K562 (cell line): Measurements from ENCODE around the gene GP1BB. TPM values are rescaled to one million over a fixed set of nuclear protein-coding genes. Genes with fewer than 3 reads are reported as not detected.

Experiments
- AFF4 ChIP-seq: sonication (generic); formaldehyde crosslinking; IDR thresholded peaks from 2 replicates; pipeline ENCODE4 v1.8.0; 2023; ENCODE audit warnings: mild to moderate bottlenecking, missing genetic modification reagents
- ARHGAP35 ChIP-seq: fragments of 450-650 bp; IDR thresholded peaks from 2 replicates; pipeline ENCODE4 v1.6.1; 2018; ENCODE audit not compliant: partially characterized antibody
- CTBP1 ChIP-seq: fragments of 450-650 bp; IDR thresholded peaks from 2 replicates; pipeline ENCODE4 v1.6.1; 2016; ENCODE audit warnings: borderline replicate concordance
- DPF2 ChIP-seq: fragments of 450-650 bp; IDR thresholded peaks from 2 replicates; pipeline ENCODE4 v1.6.1; 2016
- E2F1 ChIP-seq: sonication (generic); formaldehyde crosslinking; IDR thresholded peaks from 2 replicates; pipeline ENCODE4 v1.8.1; 2023; ENCODE audit warnings: mild to moderate bottlenecking, missing genetic modification reagents, moderate library complexity
- FIP1L1 ChIP-seq: fragments of 200-400 bp; formaldehyde crosslinking; IDR thresholded peaks from 2 replicates; pipeline ENCODE4 v1.6.1; 2018; ENCODE audit warnings: mild to moderate bottlenecking, low read depth, low read length; ENCODE audit not compliant: poor library complexity, severe bottlenecking
- LCOR ChIP-seq: sonication (generic); formaldehyde crosslinking; IDR thresholded peaks from 2 replicates; pipeline ENCODE4 v1.8.0; 2022; ENCODE audit warnings: mild to moderate bottlenecking, missing genetic modification reagents
- MAFK ChIP-seq: IDR thresholded peaks from 2 replicates; pipeline ENCODE4 v1.6.1; 2011; ENCODE audit warnings: low read length, improper control_type of control experiment
- NRF1 ChIP-seq, 2 experiments: fragments of 450-650 bp; IDR thresholded peaks in 1 of 2; conservative IDR thresholded peaks in 1 of 2; 2 replicates each; pipeline ENCODE4 v1.6.1; 2014; ENCODE audit warnings: mild to moderate bottlenecking in 2 of 2
- RFX5 ChIP-seq: IDR thresholded peaks from 2 replicates; pipeline ENCODE4 v1.6.1; 2011; ENCODE audit warnings: low read depth, mild to moderate bottlenecking, improper control_type of control experiment, low read length
- THRA ChIP-seq: fragments of 450-650 bp; IDR thresholded peaks from 2 replicates; pipeline ENCODE4 v1.6.1; 2017; ENCODE audit warnings: mild to moderate bottlenecking, moderate library complexity
- U2AF2 ChIP-seq: fragments of 200-400 bp; formaldehyde crosslinking; optimal IDR thresholded peaks from 2 replicates; pipeline ENCODE3; 2017; ENCODE audit warnings: low read depth, mild to moderate bottlenecking, low read length
- polyA plus RNA-seq, 8 experiments: library from polyadenylated mRNA; depleted of rRNA in 4 of 8; stranded (reverse) in 5 of 8; unstranded in 3 of 8; fragments of >200 nt; fragmentation: Nextera tagmentation in 2 of 8; fragmentation: Illumina TruSeq in 1 of 8; extraction: Ambion mirVana in 2 of 8; extraction: Trizol in 1 of 8; gene quantifications; 2 replicates each; pipeline versions ENCODE4 v1.2.1 to v1.2.3, GENCODE V29; 2011 to 2014; ENCODE audit warnings: inconsistent platforms in 1 of 8, missing spikeins in 1 of 8
- total RNA-seq, 7 experiments: library from RNA; depleted of rRNA in 6 of 7; stranded (reverse); fragments of >200 nt in 6 of 7; fragmentation: Illumina TruSeq in 2 of 7; extraction: Trizol in 2 of 7; gene quantifications; 2 replicates each; pipeline versions ENCODE4 v1.2.1 to v1.2.3, GENCODE V29; 2011 to 2021; ENCODE audit warnings: low replicate concordance in 1 of 7
- TF ChIP-seq, protein P1 (sequence below): fragments of 250-450 bp; sonication (Bioruptor Pico); IDR thresholded peaks from 2 replicates; pipeline ENCODE4 v1.9.0; 2021; ENCODE audit warnings: mild to moderate bottlenecking, inconsistent platforms
- TF ChIP-seq, protein P2 (sequence below): fragments of 450-650 bp; IDR thresholded peaks from 2 replicates; pipeline ENCODE4 v1.6.1; 2016; ENCODE audit warnings: antibody characterized with exemption
- TF ChIP-seq, protein P3 (sequence below): sonication (generic); formaldehyde crosslinking; IDR thresholded peaks from 2 replicates; pipeline ENCODE4 v1.8.1; 2023; ENCODE audit warnings: mild to moderate bottlenecking, missing genetic modification reagents

GP1BB gene
- total and polyA plus RNA-seq, 9 of the 15 experiments (the other 6 are each of a cell fraction or from before 2014, with no cell fraction given), result 0.69 to 162 (median 2.8) TPM

GRCh38 chr22:19719488-19720021, 3.8 kb upstream of the GP1BB start (continued):
- TF ChIP-seq, protein P1, sequence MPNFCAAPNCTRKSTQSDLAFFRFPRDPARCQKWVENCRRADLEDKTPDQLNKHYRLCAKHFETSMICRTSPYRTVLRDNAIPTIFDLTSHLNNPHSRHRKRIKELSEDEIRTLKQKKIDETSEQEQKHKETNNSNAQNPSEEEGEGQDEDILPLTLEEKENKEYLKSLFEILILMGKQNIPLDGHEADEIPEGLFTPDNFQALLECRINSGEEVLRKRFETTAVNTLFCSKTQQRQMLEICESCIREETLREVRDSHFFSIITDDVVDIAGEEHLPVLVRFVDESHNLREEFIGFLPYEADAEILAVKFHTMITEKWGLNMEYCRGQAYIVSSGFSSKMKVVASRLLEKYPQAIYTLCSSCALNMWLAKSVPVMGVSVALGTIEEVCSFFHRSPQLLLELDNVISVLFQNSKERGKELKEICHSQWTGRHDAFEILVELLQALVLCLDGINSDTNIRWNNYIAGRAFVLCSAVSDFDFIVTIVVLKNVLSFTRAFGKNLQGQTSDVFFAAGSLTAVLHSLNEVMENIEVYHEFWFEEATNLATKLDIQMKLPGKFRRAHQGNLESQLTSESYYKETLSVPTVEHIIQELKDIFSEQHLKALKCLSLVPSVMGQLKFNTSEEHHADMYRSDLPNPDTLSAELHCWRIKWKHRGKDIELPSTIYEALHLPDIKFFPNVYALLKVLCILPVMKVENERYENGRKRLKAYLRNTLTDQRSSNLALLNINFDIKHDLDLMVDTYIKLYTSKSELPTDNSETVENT (CRISPR knock-in tag), result 0 out of 2 replicates have a peak, but pooled peaks have one; percentile 55
- TF ChIP-seq DPF2 (no peak), ARHGAP35 (peak; percentile 21), THRA (no peak), NRF1 (conservative IDR thresholded peaks at IDR 0.05 in 1 of 2, IDR thresholded peaks at IDR 0.05 in 1 of 2) (no peak), E2F1 (CRISPR knock-in tag) (peak; percentile 16; the same call in 1 of the 2 replicates), FIP1L1 (no peak), AFF4 (CRISPR knock-in tag) (no peak), CTBP1 (no peak), MAFK (0 out of 2 replicates have a peak, but pooled peaks have one; percentile 20), RFX5 (no peak), LCOR (CRISPR knock-in tag) (no peak), U2AF2 (no peak)
- TF ChIP-seq, protein P2, sequence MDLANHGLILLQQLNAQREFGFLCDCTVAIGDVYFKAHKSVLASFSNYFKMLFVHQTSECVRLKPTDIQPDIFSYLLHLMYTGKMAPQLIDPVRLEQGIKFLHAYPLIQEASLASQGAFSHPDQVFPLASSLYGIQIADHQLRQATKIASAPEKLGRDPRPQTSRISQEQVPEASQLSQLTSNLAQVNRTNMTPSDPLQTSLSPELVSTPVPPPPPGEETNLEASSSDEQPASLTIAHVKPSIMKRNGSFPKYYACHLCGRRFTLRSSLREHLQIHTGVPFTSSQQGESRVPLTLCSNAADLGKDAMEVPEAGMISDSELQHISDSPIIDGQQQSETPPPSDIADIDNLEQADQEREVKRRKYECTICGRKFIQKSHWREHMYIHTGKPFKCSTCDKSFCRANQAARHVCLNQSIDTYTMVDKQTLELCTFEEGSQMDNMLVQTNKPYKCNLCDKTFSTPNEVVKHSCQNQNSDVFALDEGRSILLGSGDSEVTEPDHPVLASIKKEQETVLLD, result peak; percentile 78; the same call in 1 of the 2 replicates
- TF ChIP-seq, protein P3, sequence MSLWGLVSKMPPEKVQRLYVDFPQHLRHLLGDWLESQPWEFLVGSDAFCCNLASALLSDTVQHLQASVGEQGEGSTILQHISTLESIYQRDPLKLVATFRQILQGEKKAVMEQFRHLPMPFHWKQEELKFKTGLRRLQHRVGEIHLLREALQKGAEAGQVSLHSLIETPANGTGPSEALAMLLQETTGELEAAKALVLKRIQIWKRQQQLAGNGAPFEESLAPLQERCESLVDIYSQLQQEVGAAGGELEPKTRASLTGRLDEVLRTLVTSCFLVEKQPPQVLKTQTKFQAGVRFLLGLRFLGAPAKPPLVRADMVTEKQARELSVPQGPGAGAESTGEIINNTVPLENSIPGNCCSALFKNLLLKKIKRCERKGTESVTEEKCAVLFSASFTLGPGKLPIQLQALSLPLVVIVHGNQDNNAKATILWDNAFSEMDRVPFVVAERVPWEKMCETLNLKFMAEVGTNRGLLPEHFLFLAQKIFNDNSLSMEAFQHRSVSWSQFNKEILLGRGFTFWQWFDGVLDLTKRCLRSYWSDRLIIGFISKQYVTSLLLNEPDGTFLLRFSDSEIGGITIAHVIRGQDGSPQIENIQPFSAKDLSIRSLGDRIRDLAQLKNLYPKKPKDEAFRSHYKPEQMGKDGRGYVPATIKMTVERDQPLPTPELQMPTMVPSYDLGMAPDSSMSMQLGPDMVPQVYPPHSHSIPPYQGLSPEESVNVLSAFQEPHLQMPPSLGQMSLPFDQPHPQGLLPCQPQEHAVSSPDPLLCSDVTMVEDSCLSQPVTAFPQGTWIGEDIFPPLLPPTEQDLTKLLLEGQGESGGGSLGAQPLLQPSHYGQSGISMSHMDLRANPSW (CRISPR knock-in tag), result peak; percentile 76; the same call in 1 of the 2 replicates
